ENCODE measurements around the gene ADK. TPM values are rescaled to one million over a fixed set of nuclear protein-coding genes. Genes with fewer than 3 reads are reported as not detected.

ADK gene
- total and polyA plus RNA-seq, 2 experiments from 2014 or later, result 39.9 to 53.0 TPM

GRCh38 chr10:74652664-74653063 is 501.6 kb downstream of the ADK start:
- Histone ChIP-seq H3K4me2 (no peak overlapping the region), H3K36me3 (ENCODE audit: insufficient read depth) (no peaks in the 10 kb centered on the region), H3K27me3 (ENCODE audit: insufficient read depth) (no peaks in the 10 kb centered on the region), H3K4me3 (no peak overlapping the region), H3K4me1 (ENCODE audit: insufficient read depth) (no peaks in the 10 kb centered on the region), H4K20me1 (replicated peaks; ENCODE audit: insufficient read depth) (no peaks in the 10 kb centered on the region), H2AFZ (no peak overlapping the region), H3F3A (replicated peaks; ENCODE audit: low read depth) (no peaks in the 10 kb centered on the region), H3K27ac (ENCODE audit: low read depth) (no peak overlapping the region), H3K79me2 (replicated peaks; ENCODE audit: insufficient read depth) (no peaks in the 10 kb centered on the region), H3K9me2 (ENCODE audit: insufficient read depth) (0 out of 2 replicates have a peak, but pooled peaks cover 7% of the 10 kb centered on the region)
- H3K9me3 Mint-ChIP-seq, result no peaks in the 10 kb centered on the region
- no peak for TF ChIP-seq ETS1 (IDR thresholded peaks at IDR 0.05)
- no peak for TF ChIP-seq STAT1 (IDR thresholded peaks at IDR 0.05; ENCODE audit: unreplicated experiment)
- TF ChIP-seq, protein P1, sequence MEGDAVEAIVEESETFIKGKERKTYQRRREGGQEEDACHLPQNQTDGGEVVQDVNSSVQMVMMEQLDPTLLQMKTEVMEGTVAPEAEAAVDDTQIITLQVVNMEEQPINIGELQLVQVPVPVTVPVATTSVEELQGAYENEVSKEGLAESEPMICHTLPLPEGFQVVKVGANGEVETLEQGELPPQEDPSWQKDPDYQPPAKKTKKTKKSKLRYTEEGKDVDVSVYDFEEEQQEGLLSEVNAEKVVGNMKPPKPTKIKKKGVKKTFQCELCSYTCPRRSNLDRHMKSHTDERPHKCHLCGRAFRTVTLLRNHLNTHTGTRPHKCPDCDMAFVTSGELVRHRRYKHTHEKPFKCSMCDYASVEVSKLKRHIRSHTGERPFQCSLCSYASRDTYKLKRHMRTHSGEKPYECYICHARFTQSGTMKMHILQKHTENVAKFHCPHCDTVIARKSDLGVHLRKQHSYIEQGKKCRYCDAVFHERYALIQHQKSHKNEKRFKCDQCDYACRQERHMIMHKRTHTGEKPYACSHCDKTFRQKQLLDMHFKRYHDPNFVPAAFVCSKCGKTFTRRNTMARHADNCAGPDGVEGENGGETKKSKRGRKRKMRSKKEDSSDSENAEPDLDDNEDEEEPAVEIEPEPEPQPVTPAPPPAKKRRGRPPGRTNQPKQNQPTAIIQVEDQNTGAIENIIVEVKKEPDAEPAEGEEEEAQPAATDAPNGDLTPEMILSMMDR (conservative IDR thresholded peaks at IDR 0.05; ENCODE audit: low read depth in 2 of 2), result no peak
- TF ChIP-seq JUNB (IDR thresholded peaks at IDR 0.05; ENCODE audit: unreplicated experiment), result no peak
- TF ChIP-seq ZNF462 (CRISPR knock-in tag; IDR thresholded peaks at IDR 0.05), result no peak
- TF ChIP-seq CREB1 (CRISPR knock-in tag; IDR thresholded peaks at IDR 0.05; ENCODE audit: low read depth), result no peak
- ATAC-seq, result no peak
- no peaks in the 10 kb centered on the region for H3K4me1 Mint-ChIP-seq
- no peak for DNase-seq (ENCODE audit: low spot score)
- H3K4me3 Mint-ChIP-seq, result no peak overlapping the region
- H3K27ac Mint-ChIP-seq, result no peak overlapping the region
- H3K36me3 Mint-ChIP-seq (ENCODE audit: low read depth), result peaks cover 3% of the 10 kb centered on the region; the same call in 1 of the 3 replicates
- no peaks in the 10 kb centered on the region for H3K27me3 Mint-ChIP-seq (ENCODE audit: insufficient read depth, low read depth, poor library complexity)
